Erythroblast (primary cell): Measurements from ENCODE around the gene CMBL.

Experiments
- DNase-seq, 2 experiments: peaks; one replicate each; lab custom pipeline; 2025; lab: John Stamatoyannopoulos, UW
- GATA1 ChIP-seq: IDR thresholded peaks from 2 replicates; pipeline ENCODE4 v1.6.1; 2011; ENCODE audit warnings: low read depth, mild to moderate bottlenecking, control low read depth, low read length, moderate library complexity
- POLR2A ChIP-seq: IDR thresholded peaks from 2 replicates; pipeline ENCODE4 v1.6.1; 2011; ENCODE audit warnings: mild to moderate bottlenecking, low read length

CMBL gene

DNA sequence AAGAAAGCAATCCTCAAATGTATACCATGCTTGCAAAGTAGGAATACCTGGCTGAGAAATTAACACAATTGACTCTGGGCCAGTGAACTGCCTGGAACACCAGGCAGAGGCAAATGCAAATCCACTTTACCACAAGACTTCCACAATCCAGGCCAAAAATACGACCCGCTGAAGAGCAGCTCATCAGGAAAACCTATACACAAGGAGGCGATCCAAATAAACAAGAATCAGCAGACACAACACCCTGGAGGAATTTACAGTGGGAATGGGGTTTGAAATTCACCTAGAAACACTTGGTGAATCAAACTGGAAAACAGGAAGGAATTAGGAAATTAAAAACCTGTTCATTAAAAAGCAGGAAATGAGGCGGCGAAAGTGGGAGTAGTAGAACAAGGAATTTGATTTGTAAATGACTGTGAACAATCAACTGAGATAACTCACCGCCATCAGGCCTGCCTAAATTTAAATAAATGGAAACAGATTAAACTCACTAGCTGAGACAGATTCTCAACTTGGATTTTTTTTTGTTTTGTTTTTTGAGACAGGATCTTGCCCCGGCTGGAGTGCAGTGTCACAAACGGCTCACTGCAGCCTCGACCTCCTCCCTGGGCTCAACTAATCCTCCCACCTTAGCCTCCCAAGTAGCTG lies 15.9 kb downstream of the CMBL start:
- TF ChIP-seq POLR2A = no peak
- TF ChIP-seq GATA1 = no peak
- no peak for DNase-seq

DNA sequence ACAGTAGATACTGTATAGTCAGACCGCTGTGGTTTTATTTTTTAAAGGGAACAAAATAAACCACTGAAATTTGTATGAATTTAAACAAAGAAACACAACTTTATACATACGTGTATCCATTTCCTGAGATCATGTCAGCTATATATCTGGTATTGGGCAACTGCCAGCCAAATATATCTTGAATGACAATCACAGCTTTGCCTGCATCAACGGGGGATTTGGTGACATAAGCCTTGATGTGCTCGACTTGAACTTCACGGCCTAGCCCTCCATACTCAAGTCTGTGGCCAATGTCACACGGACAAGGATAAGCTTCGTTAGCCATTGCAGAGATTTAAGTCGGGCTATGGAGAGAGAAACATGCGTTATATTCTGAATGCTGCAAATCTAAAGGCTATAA lies 17.3 kb downstream of the CMBL start:
- TF ChIP-seq GATA1 (no peak), POLR2A (no peak)
- DNase-seq = no peak

DNA sequence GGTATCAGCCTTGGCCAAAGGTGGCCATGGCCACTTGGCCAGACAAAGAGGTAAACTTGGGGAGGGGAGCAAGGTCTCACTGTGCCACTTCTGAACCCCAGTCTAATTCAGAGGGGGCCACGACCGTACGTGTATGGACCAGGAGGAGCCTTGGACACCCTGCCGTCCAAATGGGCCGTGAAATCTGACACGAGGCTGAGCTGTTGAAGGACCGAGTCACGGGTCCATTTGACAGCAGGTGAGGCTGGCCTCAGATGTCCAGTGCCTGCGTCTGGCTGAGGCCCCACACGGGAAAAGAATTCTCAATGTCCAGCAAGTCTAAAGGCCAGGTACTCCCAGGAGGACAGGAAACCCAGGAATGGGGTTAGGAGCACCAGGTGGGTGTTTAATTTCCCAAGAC lies 17.7 kb downstream of the CMBL start:
- no peak for DNase-seq
- TF ChIP-seq GATA1 (no peak), POLR2A (no peak)

GRCh38 chr5:10289353-10289752 lies 18.3 kb downstream of the CMBL start:
- DNase-seq = peak; percentile 29 to 43
- TF ChIP-seq GATA1 (no peak), POLR2A (peak; percentile 35)

DNA sequence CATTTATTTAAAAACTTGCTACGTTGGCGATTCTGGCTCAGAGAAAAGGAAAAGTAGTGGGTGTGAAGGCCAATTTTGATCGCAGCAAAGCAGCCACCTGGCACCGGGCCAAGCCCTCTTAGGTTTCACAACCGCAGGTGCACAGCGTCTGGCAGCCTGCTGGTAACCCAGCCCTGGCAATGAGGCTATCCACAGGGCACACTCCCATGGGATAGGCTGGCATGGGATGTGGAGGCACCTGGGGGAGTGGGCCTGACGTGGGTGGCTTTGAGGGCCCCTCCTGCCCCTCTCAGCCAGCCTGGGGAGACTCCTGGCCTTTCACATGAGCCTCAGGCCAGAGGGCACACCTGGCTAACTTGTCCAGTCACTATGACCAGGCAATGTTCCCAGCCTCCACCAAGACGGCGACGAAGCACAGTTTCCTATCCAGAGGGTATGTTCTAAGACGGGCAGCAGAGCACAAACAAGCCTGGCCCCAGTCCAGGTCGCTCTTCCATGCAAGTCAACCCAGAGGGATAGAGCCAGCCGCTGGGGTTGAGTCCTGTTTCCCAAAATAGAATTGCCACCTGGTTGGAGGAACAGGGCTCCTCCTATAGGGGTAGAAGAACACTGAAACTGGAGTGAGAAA lies 19.0 kb downstream of the CMBL start:
- DNase-seq = peak in 1 of 2 experiments; percentile 30

DNA sequence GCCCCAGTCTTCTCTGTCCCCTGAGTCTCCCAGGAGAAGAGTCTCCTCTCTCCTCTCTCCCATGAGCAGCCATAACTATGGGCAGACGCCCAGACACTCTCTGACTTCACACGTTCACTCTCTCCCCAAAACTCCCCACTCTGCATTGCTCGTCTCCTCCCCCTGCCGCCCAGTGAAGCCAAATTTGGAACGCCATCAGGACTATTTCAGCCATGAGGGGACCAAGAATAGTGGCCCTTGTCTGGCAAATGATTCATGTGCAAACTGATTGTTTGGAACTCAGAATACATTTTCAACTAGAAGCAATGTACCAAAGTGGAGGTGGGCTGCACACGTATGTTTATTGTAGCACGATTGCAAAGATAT lies 20.9 kb downstream of the CMBL start:
- TF ChIP-seq GATA1 = no peak
- no peak for TF ChIP-seq POLR2A
- DNase-seq = no peak

More for the DNA sequence above, 19.0 kb downstream of the CMBL start:
- no peak for TF ChIP-seq GATA1
- TF ChIP-seq POLR2A = no peak

DNA sequence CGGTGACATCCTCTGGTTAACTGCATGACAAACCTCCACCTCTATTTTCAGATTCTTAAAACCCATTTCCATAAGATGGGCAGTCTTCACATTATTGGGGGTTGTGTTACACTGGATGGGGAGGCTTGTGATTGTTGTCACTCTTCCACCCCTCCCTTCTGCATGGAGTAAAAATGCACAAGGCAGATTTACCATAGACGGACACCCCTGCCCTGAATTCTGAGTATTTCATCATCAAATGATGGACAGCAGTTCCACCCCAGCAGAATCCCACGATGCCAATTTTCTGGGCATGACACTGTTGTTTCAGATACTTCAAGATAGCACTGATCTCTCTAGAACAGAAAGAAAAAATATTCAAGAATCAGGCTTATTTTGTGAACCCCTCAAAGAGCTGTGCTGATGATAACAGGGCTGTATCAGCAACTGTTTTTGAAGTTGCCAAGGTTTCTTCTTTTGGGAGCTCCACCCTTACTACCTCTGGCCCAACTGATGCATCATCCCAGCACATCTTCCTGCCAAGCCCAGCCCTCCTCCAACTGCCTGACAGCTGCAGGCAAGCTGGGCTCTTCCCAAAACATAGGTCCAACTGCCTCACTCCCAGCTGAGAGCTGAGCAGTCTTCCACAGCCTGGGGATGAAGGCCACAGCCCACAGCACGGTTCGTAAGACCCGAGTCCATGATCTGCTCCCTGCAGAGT lies 21.4 kb downstream of the CMBL start:
- TF ChIP-seq POLR2A (no peak), GATA1 (no peak)
- DNase-seq = peak; percentile 56 to 72

DNA sequence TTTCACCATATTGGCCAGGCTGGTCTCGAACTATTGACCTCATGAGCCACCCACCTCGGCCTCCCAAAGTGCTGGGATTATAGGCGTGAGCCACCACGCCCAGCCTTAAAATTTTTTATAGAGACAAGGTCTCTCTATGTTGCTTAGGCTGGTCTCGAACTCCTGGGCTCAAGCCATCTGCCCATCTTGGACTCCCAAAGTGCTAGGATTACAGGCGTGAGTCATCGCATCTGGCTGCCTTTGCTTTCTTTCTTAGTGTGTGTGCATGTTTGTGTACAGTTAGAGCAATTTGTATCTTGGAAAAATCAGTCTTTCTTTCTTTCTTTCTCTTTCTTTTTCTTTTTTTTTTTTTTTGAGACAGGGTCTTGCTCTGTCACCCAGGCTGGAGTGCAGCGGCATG lies 22.3 kb downstream of the CMBL start:
- DNase-seq = peak in 1 of 2 experiments; percentile 26

DNA sequence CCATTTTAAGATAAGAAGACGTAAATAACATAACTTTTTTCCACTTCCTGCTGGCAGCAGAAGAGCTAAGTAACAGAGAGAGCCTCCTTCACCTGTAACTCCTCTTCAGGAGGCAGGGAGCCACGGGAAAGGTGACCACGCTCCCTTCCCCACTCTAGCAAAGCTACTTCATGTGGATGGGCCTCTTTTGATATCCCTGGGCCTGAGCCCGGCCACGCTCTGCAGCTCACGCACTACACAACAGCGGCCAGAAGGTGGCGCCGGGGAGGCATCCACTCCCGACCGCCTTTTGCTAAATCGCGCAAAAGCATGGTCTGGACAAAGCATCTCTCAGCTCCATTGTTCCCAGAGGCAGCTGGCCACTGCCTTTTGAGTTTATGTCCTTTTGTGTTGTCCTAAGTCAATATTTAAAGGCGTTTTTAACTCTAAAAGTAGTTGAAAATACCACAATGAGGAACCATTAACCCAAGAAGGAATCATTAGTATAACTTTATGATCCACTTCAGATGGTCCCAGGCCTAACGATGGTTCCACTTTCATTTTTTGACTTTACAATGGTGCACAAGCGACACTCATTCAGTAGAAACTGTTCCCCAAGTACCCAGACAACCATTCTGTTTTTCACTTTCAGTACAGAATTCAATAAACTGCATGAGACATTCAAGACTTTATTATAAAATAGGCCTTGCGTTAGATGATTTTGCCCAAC lies 23.6 kb downstream of the CMBL start:
- no peak for TF ChIP-seq POLR2A
- no peak for TF ChIP-seq GATA1
- peak; percentile 77 to 88 for DNase-seq

DNA sequence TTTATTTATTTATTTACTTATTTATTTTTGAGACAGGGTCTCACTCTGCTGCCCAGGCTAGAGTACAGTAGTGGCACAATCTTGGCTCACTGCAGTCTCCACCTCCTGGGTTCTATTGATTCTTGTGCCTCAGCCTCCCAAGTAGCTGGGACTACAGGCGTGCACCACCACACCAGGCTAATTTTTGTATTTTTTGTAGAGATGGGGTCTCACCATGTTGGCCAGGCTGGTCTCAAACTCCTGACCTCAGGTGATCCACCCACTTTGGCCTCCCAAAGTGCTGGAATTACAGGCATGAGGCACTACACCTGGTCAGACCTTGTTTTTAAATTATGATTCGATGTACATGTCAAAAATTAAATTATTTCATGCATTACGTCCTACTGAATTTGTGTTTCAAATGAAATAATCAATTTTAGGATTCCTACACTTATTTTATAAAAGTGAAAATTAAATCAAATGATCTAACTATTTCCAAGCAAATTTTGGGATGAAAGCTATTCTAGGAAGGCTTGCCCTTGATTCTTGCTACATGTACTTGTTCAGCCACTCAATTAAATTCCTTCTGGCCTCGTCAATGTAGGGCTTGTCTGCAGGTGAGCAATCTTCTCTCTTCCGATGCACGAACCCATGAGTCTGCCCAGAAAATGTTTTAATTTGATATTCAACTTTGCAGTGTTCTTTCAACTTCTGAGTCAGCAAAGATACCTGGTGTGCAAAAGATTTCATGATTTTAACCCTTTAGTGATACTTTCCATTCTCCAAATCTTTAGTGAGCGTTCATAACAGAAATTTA lies 27.6 kb downstream of the CMBL start:
- no peak for TF ChIP-seq POLR2A
- no peak for TF ChIP-seq GATA1
- no peak for DNase-seq

GRCh38 chr5:10279328-10279727 lies 28.4 kb downstream of the CMBL start:
- no peak for TF ChIP-seq GATA1
- TF ChIP-seq POLR2A = no peak
- no peak for DNase-seq

DNA sequence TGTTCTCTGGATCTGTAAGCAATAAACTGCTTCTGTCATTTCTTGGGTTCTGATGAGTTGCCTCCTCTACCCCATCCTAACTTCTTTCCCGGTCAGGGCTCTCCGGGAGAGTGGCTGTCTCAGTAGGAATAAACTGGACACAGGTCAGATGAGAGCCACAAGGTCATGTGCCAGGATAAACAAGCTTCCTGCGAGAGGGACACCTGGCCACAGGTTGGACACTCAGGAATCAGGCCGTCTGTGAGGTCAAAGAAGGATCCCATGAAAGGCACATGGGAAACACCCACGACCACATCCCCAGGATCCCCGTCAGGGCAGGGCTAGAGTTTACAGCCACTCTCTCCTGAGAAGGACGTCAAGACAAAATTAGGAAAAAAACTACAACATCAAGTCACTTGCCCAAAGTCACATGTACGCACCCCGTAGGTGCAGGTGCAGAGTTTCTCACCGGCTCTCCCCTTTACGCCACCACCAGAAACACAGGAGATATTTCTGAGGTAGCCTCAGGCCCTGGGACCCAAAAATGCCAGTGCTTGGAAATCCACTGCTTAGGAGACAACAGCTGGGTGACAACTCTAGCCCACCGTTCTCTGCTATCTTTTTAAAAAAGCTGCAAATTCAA lies 28.9 kb downstream of the CMBL start:
- DNase-seq = no peak
- TF ChIP-seq GATA1 = no peak
- no peak for TF ChIP-seq POLR2A

DNA sequence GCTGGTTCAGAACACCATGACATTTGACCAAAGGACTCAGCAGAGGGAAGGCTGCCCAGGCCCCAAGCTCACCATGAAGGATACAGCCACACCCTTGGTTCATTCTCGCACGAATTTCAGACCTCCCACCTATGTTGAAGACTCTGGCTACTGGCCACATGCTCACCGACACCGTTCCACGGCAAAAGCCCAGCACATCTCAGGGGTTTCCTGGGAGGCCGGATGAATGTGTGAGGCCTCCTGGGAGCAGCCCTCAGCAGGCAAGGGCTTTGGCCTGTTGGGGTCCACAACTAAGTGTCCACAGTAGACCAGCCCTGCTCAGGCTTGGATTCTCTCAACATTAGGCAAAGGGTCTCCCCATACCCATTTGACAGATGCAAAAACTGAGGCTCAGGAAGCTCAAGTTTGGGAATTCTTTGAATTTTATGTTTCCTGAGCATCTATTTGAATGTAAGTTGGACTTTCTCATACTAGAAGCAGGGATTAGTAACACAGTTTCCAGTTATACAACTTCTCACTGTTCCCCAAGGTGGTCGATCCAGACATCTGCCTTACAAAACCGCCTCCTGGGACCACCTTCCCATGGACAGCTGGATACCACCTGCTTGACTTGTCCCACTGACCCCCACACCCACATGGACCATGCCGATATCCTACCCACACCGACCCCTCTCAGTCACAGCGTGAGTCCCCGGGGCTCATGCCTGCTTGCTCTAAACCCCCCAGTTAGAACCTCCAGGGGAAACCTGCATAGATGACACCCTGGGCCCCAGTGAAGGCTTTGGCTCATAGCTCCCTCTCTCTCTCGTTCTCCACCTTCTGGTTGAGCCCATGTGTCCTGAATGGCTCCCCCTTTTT lies 29.7 kb downstream of the CMBL start:
- TF ChIP-seq POLR2A (no peak), GATA1 (no peak)
- DNase-seq = no peak
